Measurements from ENCODE around the gene RABEP1.

GRCh38 chr17:5309851-5310250 lies 27.8 kb downstream of the RABEP1 start:
- TF ChIP-seq CTCF (IDR thresholded peaks at IDR 0.05) (no peak), POLR2A (IDR thresholded peaks at IDR 0.05) (no peak)

Measured in adrenal gland (tissue), 5 donors.